Gastroesophageal sphincter (tissue), 3 donors: ENCODE data around the gene THAP12.

Experiments
- CTCF ChIP-seq, 4 experiments: fragments of 200-600 bp in 2 of 4; fragments of 450-650 bp in 2 of 4; sonication (generic) in 1 of 4; IDR thresholded peaks; one replicate each; pipeline ENCODE4 v1.5.1; 2017 to 2019; ENCODE audit warnings: antibody characterized with exemption in 4 of 4, mild to moderate bottlenecking in 2 of 4, moderate library complexity in 2 of 4
- EP300 ChIP-seq: sonication (generic); formaldehyde crosslinking; IDR thresholded peaks from one replicate; pipeline ENCODE4 v1.6.1; 2017; ENCODE audit warnings: antibody characterized with exemption, mild to moderate bottlenecking
- POLR2A ChIP-seq, 2 donors: fragments of 450-650 bp; IDR thresholded peaks; one replicate each; pipeline ENCODE4 v1.6.1; 2017; ENCODE audit warnings: antibody characterized with exemption in 2 of 2, mild to moderate bottlenecking in 2 of 2, moderate library complexity in 1 of 2
- POLR2AphosphoS5 ChIP-seq: sonication (generic); formaldehyde crosslinking; IDR thresholded peaks from one replicate; pipeline ENCODE4 v1.6.1; 2017; ENCODE audit warnings: antibody characterized with exemption

GRCh38 chr11:76337469-76337868 is 43.5 kb downstream of the THAP12 start:
- TF ChIP-seq CTCF (IDR thresholded peaks at IDR 0.05) (no peak), POLR2A (IDR thresholded peaks at IDR 0.05) (no peak), POLR2AphosphoS5 (no peak), EP300 (no peak)
